B cell (primary cell): ENCODE results near the gene GIPC3. TPM values are rescaled to one million over a fixed set of nuclear protein-coding genes. Genes with fewer than 3 reads are reported as not detected.
A peak's percentile ranks its signal among the peaks of the same experiment; 100 is the strongest.
"Not testable (repeated sequence)": the region's sequence is repeated elsewhere in the genome, so short reads cannot be mapped to it uniquely, and the experiment has no call there.

Source experiments
- ATAC-seq: fragments of 200-7000 bp; cut with Tn5 transposase; one replicate; pipeline ENCODE4 v1.10.0; 2021; ENCODE audit warnings: low read depth, mild to moderate bottlenecking, moderate number of reproducible peaks, moderate library complexity
- CTCF ChIA-PET: fragments of 350-600 bp; sonication (Branson Sonifier 250); formaldehyde crosslinking; loops from one replicate; lab custom pipeline; 2021; ENCODE audit warnings: antibody characterized with exemption, inconsistent platforms; lab: Charles Lee
- POLR2A ChIA-PET: fragments of 350-600 bp; sonication (Branson Sonifier 250); formaldehyde crosslinking; loops from one replicate; lab custom pipeline; 2021; ENCODE audit warnings: antibody characterized with exemption; lab: Charles Lee
- DNase-seq: peaks from one replicate; pipeline ENCODE4 v3.0.0; 2013
- H2AFZ ChIP-seq: 2 replicates; pipeline ENCODE4 v1.6.1; 2012; ENCODE audit warnings: mild to moderate bottlenecking, low read depth, low read length; ENCODE audit not compliant: insufficient read depth, poor library complexity, severe bottlenecking
- H3K27ac ChIP-seq, 2 donors: 1 replicate in 1 of 2; 2 replicates in 1 of 2; pipeline ENCODE4 v1.5.1; 2012 to 2013; ENCODE audit warnings: low read length in 2 of 2, mild to moderate bottlenecking in 2 of 2, moderate library complexity in 1 of 2
- H3K27me3 ChIP-seq, 4 experiments: fragments of 200-600 bp in 1 of 4; sonication (generic) in 1 of 4; replicated peaks in 1 of 4; 1 replicate in 2 of 4; 2 replicates in 2 of 4; pipeline versions ENCODE4 v1.6.1 to v1.7.0; 2013 to 2016; ENCODE audit warnings: low read length in 3 of 4, mild to moderate bottlenecking in 2 of 4, mixed read lengths in 1 of 4, moderate library complexity in 1 of 4; ENCODE audit not compliant: insufficient read depth in 4 of 4, control insufficient read depth in 3 of 4; ENCODE audit errors: control extremely low read depth in 1 of 4
- H3K36me3 ChIP-seq, 2 experiments: replicated peaks in 1 of 2; 1 replicate in 1 of 2; 2 replicates in 1 of 2; pipeline versions ENCODE4 v1.6.1 to v1.7.1; 2013; ENCODE audit warnings: low read length in 1 of 2; ENCODE audit not compliant: insufficient read depth in 2 of 2, control insufficient read depth in 1 of 2; ENCODE audit errors: control extremely low read depth in 1 of 2, extremely low read depth in 1 of 2
- H3K4me1 ChIP-seq, 2 donors: fragments of 200-600 bp in 1 of 2; sonication (generic) in 1 of 2; 1 replicate in 1 of 2; 2 replicates in 1 of 2; pipeline versions ENCODE4 v1.5.1 to v1.6.1; 2013 to 2017; ENCODE audit warnings: low read length in 2 of 2; ENCODE audit not compliant: control insufficient read depth in 2 of 2, insufficient read depth in 2 of 2
- H3K4me2 ChIP-seq: replicated peaks from 2 replicates; pipeline ENCODE3; 2012; ENCODE audit warnings: mild to moderate bottlenecking, low read depth, low read length; ENCODE audit not compliant: poor library complexity, severe bottlenecking
- H3K4me3 ChIP-seq, 5 experiments: fragments of 200-600 bp in 1 of 5; sonication (generic) in 1 of 5; 1 replicate in 3 of 5; 2 replicates in 2 of 5; pipeline versions ENCODE4 v1.5.1 to v1.7.0; 2011 to 2016; ENCODE audit warnings: low read length in 4 of 5, mild to moderate bottlenecking in 4 of 5, low read depth in 2 of 5, control low read depth in 1 of 5, moderate library complexity in 1 of 5; ENCODE audit not compliant: insufficient read depth in 1 of 5; ENCODE audit errors: control extremely low read depth in 1 of 5, extremely low read depth in 1 of 5
- H3K79me2 ChIP-seq: fragments of 200-600 bp; sonication (generic); one replicate; pipeline ENCODE4 v1.6.0; 2016; ENCODE audit warnings: low read length; ENCODE audit not compliant: control insufficient read depth, insufficient read depth
- H3K9ac ChIP-seq: fragments of 200-600 bp; sonication (generic); 2 replicates; pipeline ENCODE4 v1.6.1; 2017; ENCODE audit warnings: mild to moderate bottlenecking, low read length, moderate library complexity
- H3K9me3 ChIP-seq, 3 donors: one replicate each; pipeline versions ENCODE4 v1.6.1 to v1.7.1; 2013; ENCODE audit warnings: low read length in 2 of 3; ENCODE audit not compliant: control insufficient read depth in 2 of 3, insufficient read depth in 1 of 3; ENCODE audit errors: control extremely low read depth in 1 of 3
- H4K20me1 ChIP-seq: 2 replicates; pipeline ENCODE4 v1.6.0; 2012; ENCODE audit warnings: mild to moderate bottlenecking, low read length; ENCODE audit not compliant: insufficient read depth, control insufficient read depth, poor library complexity, severe bottlenecking
- H3K27ac Mint-ChIP-seq: one replicate; pipeline ENCODE4 v1.8.0; 2021; ENCODE audit warnings: mixed read lengths
- H3K27me3 Mint-ChIP-seq: one replicate; pipeline ENCODE4 v1.8.0; 2021; ENCODE audit warnings: mixed read lengths
- H3K4me1 Mint-ChIP-seq: one replicate; pipeline ENCODE4 v1.8.0; 2021; ENCODE audit warnings: mixed read lengths
- H3K4me3 Mint-ChIP-seq: one replicate; pipeline ENCODE4 v1.8.0; 2021; ENCODE audit warnings: mixed read lengths
- H3K9me3 Mint-ChIP-seq: one replicate; pipeline ENCODE4 v1.8.0; 2022; ENCODE audit warnings: mixed read lengths; ENCODE audit not compliant: insufficient read depth
- EZH2 ChIP-seq: IDR thresholded peaks from 2 replicates; pipeline ENCODE4 v1.6.1; 2012; ENCODE audit warnings: borderline replicate concordance, low read depth, mild to moderate bottlenecking, moderate library complexity, low read length; ENCODE audit not compliant: insufficient read depth, poor library complexity, severe bottlenecking
- WGBS: methylation state at CpG from one replicate; pipeline ENCODE4 v1.1.5; 2013; ENCODE audit warnings: missing lambda C conversion rate; ENCODE audit not compliant: insufficient coverage; 5-methylcytosine and 5-hydroxymethylcytosine counted together
- intact Hi-C: fragments of 100-400 bp; cut with micrococcal nuclease; formaldehyde crosslinking; loops from one replicate; pipeline ENCODE4 v1.10.0; 2022
- polyA plus RNA-seq: library from polyadenylated mRNA; depleted of rRNA; stranded (reverse); fragments of >200 nt; gene quantifications from 2 replicates; pipeline ENCODE4 v1.2.3, GENCODE V29; 2012
- total RNA-seq, 2 donors: library from RNA; stranded (reverse); fragments of 120-200 nt in 1 of 2; gene quantifications; 1 replicate in 1 of 2; 2 replicates in 1 of 2; pipeline versions ENCODE4 v1.2.3 to v1.2.4, GENCODE V29; 2013 to 2022
- TF ChIP-seq, protein P1 (sequence below): fragments of 200-600 bp; IDR thresholded peaks from one replicate; pipeline ENCODE4 v1.8.0; 2022; ENCODE audit warnings: antibody characterized with exemption, mild to moderate bottlenecking

Gene GIPC3
- total and polyA plus RNA-seq, 2 donors (not counting 1 experiment from before 2014, with no cell fraction given): 0.47 to 0.48 TPM

GRCh38 chr19:3627351-3627723 lies 42.1 kb downstream of the GIPC3 start:
- no peaks in the 10 kb centered on the region for H3K27me3 ChIP-seq
- H3K4me2 ChIP-seq: peak overlapping the region; percentile 86
- ChIA-PET POLR2A (interaction anchor here (0.5 to 0.6 kb wide), 2 partner anchors 12 to 363 kb away, joined by 5 read pairs; no protein-coding TSS in a partner anchor), CTCF (interaction anchor here (0.8 to 1.4 kb wide), 3 partner anchors 38 to 80 kb away, joined by 3 read pairs; no protein-coding TSS in a partner anchor)
- H3K79me2 ChIP-seq: peaks cover 38% of the 10 kb centered on the region
- H3K9ac ChIP-seq: peak overlapping the region; percentile 87
- no peaks in the 10 kb centered on the region for H3K9me3 ChIP-seq
- peaks cover 0 to 5% of the 10 kb centered on the region in 2 experiments for H3K36me3 ChIP-seq
- peaks cover 34% of the 10 kb centered on the region for H4K20me1 ChIP-seq
- intact Hi-C loops: loop anchor here (1.0 to 2.0 kb wide), 5 partner anchors 55 to 136 kb away; partner anchors contain the start of genes DOHH, HMG20B and MFSD12
- peaks cover 17 to 21% of the 10 kb centered on the region in 2 donors for H3K4me1 ChIP-seq
- ATAC-seq (no peak), DNase-seq (no peak)
- peak overlapping the region; percentile 96 for H2AFZ ChIP-seq
- H3K27ac ChIP-seq: peak overlapping the region; percentile 96 to 98
- H3K4me3 ChIP-seq: peak overlapping the region in 3 of 5 experiments; percentile 29 to 76 (median 75)
- TF ChIP-seq, protein P1, sequence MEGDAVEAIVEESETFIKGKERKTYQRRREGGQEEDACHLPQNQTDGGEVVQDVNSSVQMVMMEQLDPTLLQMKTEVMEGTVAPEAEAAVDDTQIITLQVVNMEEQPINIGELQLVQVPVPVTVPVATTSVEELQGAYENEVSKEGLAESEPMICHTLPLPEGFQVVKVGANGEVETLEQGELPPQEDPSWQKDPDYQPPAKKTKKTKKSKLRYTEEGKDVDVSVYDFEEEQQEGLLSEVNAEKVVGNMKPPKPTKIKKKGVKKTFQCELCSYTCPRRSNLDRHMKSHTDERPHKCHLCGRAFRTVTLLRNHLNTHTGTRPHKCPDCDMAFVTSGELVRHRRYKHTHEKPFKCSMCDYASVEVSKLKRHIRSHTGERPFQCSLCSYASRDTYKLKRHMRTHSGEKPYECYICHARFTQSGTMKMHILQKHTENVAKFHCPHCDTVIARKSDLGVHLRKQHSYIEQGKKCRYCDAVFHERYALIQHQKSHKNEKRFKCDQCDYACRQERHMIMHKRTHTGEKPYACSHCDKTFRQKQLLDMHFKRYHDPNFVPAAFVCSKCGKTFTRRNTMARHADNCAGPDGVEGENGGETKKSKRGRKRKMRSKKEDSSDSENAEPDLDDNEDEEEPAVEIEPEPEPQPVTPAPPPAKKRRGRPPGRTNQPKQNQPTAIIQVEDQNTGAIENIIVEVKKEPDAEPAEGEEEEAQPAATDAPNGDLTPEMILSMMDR: no peak
- TF ChIP-seq EZH2: no peak
- Mint-ChIP-seq H3K27me3 (no peaks in the 10 kb centered on the region), H3K4me1 (peaks cover 26% of the 10 kb centered on the region), H3K27ac (peak overlapping the region; percentile 100), H3K4me3 (peak overlapping the region; percentile 96), H3K9me3 (no peaks in the 10 kb centered on the region)
- WGBS: no CpG with 5 or more reads among the region's 7 CpGs

- H3K4me3 ChIP-seq, H3K27ac Mint-ChIP-seq, POLR2A ChIA-PET, DNase-seq, H3K9me3 ChIP-seq, H3K27me3 ChIP-seq, H2AFZ ChIP-seq, H3K27ac ChIP-seq, H3K9ac ChIP-seq, H3K36me3 ChIP-seq, H3K9me3 Mint-ChIP-seq, H3K27me3 Mint-ChIP-seq, ATAC-seq, intact Hi-C loops, H3K4me3 Mint-ChIP-seq, H3K4me2 ChIP-seq: not testable (repeated sequence)
- H3K4me1 ChIP-seq: peaks cover 17 to 21% of the 10 kb centered on the region in 2 donors
- CTCF ChIA-PET: interaction anchor here (0.7 kb wide), 1 partner anchor 82 kb away, joined by 4 read pairs; no protein-coding TSS in a partner anchor
- H3K4me1 Mint-ChIP-seq: peaks cover 26% of the 10 kb centered on the region
- 95% methylated on average over 9 of the region's 9 CpGs for WGBS
- H4K20me1 ChIP-seq: peaks cover 27% of the 10 kb centered on the region
- peaks cover 30% of the 10 kb centered on the region for H3K79me2 ChIP-seq
Observed at GRCh38 chr19:3628766-3629165, 43.5 kb downstream of the GIPC3 start.
